Endothelial cell (in vitro differentiated cells): ENCODE data around the gene TRPM3. TPM values are rescaled to one million over a fixed set of nuclear protein-coding genes. Genes with fewer than 3 reads are reported as not detected.

ENCODE experiments used
- DNase-seq: peaks from one replicate; pipeline ENCODE4 v3.0.0; 2021; ENCODE audit warnings: low spot score
- H3K27ac Mint-ChIP-seq: one replicate; pipeline ENCODE4 v1.8.0; 2021; ENCODE audit warnings: mixed read lengths, inconsistent platforms; ENCODE audit not compliant: unreplicated experiment
- H3K27me3 Mint-ChIP-seq: one replicate; pipeline ENCODE4 v1.8.0; 2021; ENCODE audit warnings: mild to moderate bottlenecking, moderate library complexity, mixed read lengths, inconsistent platforms; ENCODE audit not compliant: unreplicated experiment
- H3K36me3 Mint-ChIP-seq: one replicate; pipeline ENCODE4 v1.8.0; 2021; ENCODE audit warnings: mild to moderate bottlenecking, low read depth, mixed read lengths, inconsistent platforms; ENCODE audit not compliant: unreplicated experiment
- H3K4me1 Mint-ChIP-seq: one replicate; pipeline ENCODE4 v1.8.0; 2021; ENCODE audit warnings: mild to moderate bottlenecking, mixed read lengths, inconsistent platforms; ENCODE audit not compliant: unreplicated experiment
- H3K4me3 Mint-ChIP-seq: one replicate; pipeline ENCODE4 v1.8.0; 2021; ENCODE audit warnings: mild to moderate bottlenecking, mixed read lengths, inconsistent platforms; ENCODE audit not compliant: unreplicated experiment
- H3K9me3 Mint-ChIP-seq: one replicate; pipeline ENCODE4 v1.8.0; 2021; ENCODE audit warnings: mixed read lengths, inconsistent platforms; ENCODE audit not compliant: unreplicated experiment
- CTCF ChIP-seq: fragments of 200-600 bp; sonication (generic); IDR thresholded peaks from one replicate; pipeline ENCODE4 v1.5.0; 2021; ENCODE audit warnings: antibody characterized with exemption; ENCODE audit not compliant: unreplicated experiment
- total RNA-seq: library from RNA; stranded (reverse); fragmentation: NEBNext Ultra II Directional; extraction: Animal tissue kit (Norgen Biotek cat#: 25700); gene quantifications from one replicate; pipeline ENCODE4 v1.2.1, GENCODE V29; 2021; ENCODE audit not compliant: unreplicated experiment

Gene TRPM3
- total RNA-seq, 1 donor from 2014 or later = 0.54 TPM

DNA sequence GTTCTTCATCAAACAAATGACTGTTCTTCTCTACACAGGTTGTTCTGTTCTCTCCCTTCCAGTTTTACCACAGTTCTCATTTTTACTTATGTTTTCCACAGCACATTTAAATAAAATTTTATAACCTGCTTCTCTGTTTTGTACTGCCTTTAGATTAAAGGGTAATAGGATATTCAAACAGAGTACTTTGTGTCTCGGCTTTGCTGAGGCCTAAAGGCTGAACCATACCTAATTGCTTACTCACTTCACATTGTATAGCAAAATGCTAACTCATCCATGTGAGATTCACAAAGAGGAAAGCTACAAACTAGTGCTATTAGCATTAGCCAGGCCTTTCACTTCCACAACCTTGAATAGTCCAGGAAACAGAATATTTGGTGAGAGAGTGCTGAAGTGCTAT, 200.3 kb downstream of the TRPM3 start:
- no peak for DNase-seq
- H3K4me1 Mint-ChIP-seq = no peaks in the 10 kb centered on the region
- no peak overlapping the region for H3K27ac Mint-ChIP-seq
- no peak for TF ChIP-seq CTCF
- H3K36me3 Mint-ChIP-seq = no peaks in the 10 kb centered on the region
- no peaks in the 10 kb centered on the region for H3K9me3 Mint-ChIP-seq
- no peak overlapping the region for H3K4me3 Mint-ChIP-seq
- peaks cover 1% of the 10 kb centered on the region for H3K27me3 Mint-ChIP-seq

- Mint-ChIP-seq H3K36me3 (no peaks in the 10 kb centered on the region), H3K27ac (no peak overlapping the region), H3K27me3 (no peaks in the 10 kb centered on the region), H3K4me1 (no peaks in the 10 kb centered on the region), H3K9me3 (no peaks in the 10 kb centered on the region), H3K4me3 (no peak overlapping the region)
- no peak for DNase-seq
- TF ChIP-seq CTCF = no peak
Observed at GRCh38 chr9:70917277-70917676, 204.1 kb downstream of the TRPM3 start.

GRCh38 chr9:70911791-70912190, 209.6 kb downstream of the TRPM3 start:
- no peak for DNase-seq
- Mint-ChIP-seq H3K36me3 (no peaks in the 10 kb centered on the region), H3K27me3 (no peaks in the 10 kb centered on the region), H3K4me3 (no peak overlapping the region), H3K27ac (no peak overlapping the region), H3K9me3 (no peaks in the 10 kb centered on the region), H3K4me1 (no peaks in the 10 kb centered on the region)
- no peak for TF ChIP-seq CTCF

- Mint-ChIP-seq H3K4me1 (no peaks in the 10 kb centered on the region), H3K27ac (no peak overlapping the region), H3K36me3 (no peaks in the 10 kb centered on the region), H3K9me3 (no peaks in the 10 kb centered on the region), H3K27me3 (no peaks in the 10 kb centered on the region), H3K4me3 (no peak overlapping the region)
- no peak for TF ChIP-seq CTCF
- DNase-seq = no peak
Observed at GRCh38 chr9:70910598-70910997, 210.8 kb downstream of the TRPM3 start.

DNA sequence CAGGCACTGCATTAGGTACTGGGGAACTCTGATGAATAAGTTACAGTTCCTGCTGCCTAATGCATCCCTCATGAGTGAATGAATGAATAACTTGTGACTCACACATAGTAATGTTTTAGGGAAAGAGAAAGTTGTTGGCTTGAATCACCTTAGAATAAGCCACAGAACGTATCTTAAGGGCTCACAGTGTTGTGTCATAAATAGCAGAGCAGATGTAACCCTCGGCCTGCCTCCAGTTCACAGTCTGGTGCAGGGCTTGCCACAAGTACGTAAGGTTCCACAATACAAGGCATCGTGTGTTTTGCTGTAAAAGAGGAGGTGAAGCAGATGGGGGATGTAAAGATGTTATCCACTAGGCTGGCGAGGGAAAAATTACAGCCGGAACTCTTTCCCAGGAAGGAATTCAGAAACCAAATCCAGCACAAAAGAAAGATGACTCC, 218.7 kb downstream of the TRPM3 start:
- Mint-ChIP-seq H3K27ac (no peak overlapping the region), H3K4me1 (peaks cover 4% of the 10 kb centered on the region), H3K36me3 (no peaks in the 10 kb centered on the region), H3K4me3 (no peak overlapping the region), H3K9me3 (no peaks in the 10 kb centered on the region), H3K27me3 (no peaks in the 10 kb centered on the region)
- no peak for TF ChIP-seq CTCF
- no peak for DNase-seq
